M059J (cell line): ENCODE measurements around the gene DUOX2. TPM values are rescaled to one million over a fixed set of nuclear protein-coding genes. Genes with fewer than 3 reads are reported as not detected.

Experiments used
- DNase-seq: peaks from one replicate; pipeline ENCODE4 v3.0.0-alpha.2; 2012; ENCODE audit warnings: low read depth
- total RNA-seq: library from RNA; depleted of rRNA; stranded (reverse); fragments of >200 nt; shearing (Covaris generic); gene quantifications from 2 replicates; pipeline ENCODE4 v1.2.3, GENCODE V29; 2014; rRNA removed

The DUOX2 gene
- not detected in 2 replicates for total RNA-seq

DNA sequence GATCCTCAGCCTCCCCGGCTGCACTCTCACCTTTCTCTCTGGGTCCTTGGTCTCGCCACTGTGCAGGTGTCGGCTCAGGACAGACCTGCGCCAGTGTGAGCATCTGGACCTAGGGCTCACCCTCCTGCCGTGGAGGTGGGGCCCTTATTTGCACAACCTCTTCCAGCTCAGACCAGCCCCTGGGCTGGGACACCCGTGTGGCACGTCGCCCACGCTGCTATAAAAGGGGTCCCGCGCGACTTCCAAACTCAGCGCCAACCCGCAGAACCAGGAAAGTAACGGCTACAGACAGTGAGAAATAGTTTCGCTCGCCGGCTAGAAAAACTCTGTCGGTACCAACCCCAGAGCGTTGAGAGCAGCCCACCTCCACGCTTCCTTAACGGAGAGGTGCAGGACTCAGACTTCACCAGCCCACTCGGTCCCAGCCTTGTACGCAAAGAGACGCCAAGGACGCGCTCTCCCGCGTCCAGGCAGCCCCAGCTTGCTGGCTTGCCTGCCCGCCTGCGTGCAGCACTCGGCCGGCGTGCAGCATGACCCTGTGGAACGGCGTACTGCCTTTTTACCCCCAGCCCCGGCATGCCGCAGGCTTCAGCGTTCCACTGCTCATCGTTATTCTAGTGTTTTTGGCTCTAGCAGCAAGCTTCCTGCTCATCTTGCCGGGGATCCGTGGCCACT is at the start of gene DUOX2, which contains the start of gene DUOXA2:
DUOX2 (minus strand) TSS at position 97 of the 675 bp plus-strand sequence. CDS start 761 bp downstream, outside the sequence.
DUOXA2 (plus strand) TSS at position 251 of the 675 bp plus-strand sequence; CDS start at position 531, 280 bp downstream.
- no peak for DNase-seq

DNA sequence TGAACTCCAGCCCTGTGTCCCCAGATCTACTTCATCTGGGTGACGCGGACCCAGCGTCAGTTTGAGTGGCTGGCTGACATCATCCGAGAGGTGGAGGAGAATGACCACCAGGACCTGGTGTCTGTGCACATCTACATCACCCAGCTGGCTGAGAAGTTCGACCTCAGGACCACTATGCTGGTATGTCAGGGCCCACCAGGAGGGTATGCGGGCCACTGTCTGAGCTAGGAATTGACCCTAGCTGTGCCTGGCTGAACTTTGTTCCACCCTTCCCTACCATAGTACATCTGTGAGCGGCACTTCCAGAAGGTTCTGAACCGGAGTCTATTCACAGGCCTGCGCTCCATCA is 49.5 kb upstream of the DUOX2 start:
- no peak for DNase-seq

DNA sequence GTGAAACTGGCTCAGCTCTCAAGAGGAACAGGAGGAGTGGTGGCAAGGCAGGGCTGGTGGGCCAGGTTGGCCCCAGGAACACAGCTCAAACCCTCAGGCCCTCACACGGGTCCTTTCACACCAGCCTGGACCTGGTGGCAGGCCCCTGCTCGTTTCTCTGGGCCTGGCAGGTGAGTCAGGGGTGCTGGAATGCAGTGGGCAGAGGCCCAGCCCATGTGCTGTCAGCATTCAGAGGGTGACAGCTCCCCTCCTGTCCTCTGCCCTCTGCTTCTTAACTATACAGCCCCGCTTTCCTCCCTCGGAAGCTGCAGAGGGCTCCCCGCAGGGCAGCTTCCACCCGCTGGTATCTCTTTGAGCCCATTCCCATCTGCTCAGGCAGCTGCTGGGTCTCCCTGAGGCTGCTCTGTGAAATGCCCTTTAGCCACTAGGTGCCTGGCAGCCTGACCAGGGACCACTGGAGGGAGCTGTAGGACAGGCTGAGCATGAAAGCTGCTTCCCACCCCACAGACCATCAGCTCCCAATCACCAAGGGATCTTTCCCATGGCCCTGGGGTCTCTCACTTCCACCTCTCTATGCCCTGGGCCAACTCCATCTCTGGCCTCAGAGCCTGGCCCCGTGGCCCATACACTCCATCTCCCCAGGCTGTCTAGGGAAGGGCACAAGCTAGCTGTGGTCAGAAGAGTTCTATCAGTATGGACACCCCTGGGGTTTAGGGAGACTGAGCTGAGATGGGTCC is 49.0 kb upstream of the DUOX2 start:
- peak; percentile 75 for DNase-seq

DNA sequence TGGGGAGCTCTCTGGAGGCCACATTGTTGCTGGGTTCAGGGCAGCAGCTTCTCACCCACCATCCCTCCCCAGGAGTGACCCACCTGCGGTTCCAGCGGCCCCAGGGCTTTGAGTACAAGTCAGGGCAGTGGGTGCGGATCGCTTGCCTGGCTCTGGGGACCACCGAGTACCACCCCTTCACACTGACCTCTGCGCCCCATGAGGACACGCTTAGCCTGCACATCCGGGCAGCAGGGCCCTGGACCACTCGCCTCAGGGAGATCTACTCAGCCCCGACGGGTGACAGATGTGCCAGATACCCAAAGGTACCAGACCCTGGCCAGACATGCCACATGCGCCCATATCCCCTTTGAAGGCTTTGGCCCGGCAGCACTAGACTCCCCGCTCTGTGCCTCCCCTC is 47.7 kb upstream of the DUOX2 start:
- no peak for DNase-seq

DNA sequence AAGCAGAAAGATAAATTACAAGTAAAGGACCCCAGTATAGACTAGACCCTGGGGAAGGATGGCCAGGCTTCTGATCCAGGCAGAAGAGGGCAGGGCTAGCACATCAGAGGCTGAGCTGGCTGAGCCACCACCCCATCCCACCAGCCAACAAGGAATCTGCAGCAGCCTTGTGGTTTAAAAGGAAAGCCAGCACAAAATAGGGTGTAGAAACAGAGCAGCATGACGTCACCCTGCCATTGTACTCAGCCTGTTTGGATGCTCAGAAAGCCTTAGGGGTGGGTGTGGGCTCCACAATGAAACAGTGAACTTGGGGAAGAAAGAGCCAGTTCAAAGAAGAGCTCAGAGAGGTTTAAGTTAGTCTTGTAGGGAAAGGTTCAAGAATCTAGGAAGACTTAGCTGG is 44.0 kb upstream of the DUOX2 start:
- peak; percentile 79 for DNase-seq

DNA sequence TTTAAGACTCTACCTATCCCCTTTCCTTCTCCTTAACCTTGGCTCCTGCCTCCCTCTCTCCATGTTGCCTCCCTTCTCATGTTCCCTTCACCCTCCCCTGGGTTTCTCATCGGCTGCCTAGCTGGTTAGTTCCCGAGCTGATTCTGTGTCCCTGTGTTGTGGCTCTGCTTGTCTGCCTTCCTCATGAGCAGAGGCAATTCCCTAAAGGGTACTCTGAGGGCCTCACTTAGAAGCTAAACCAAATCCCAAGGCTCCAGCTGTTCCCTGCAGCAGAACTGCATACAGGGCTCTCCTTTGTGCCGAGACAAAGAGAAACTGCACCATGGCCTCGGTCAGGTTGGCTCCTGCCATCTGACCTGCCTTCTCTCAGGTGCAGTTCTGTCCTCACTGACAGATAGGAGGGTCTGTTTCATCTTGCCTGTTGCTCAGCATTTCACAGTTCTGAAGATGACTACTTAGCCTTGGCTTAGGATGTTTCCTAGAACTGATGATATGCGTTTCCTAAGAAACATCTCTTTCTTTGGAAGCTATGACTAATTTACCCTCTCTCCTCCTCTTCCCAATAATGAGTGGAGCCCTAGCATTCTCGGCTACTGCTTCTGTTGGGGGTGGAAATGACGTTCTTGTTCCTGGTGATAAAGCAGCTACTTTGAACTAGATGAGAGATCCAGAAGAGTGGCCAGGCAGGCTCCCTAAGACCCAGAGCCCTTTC is 42.9 kb upstream of the DUOX2 start:
- peak; percentile 33 for DNase-seq

DNA sequence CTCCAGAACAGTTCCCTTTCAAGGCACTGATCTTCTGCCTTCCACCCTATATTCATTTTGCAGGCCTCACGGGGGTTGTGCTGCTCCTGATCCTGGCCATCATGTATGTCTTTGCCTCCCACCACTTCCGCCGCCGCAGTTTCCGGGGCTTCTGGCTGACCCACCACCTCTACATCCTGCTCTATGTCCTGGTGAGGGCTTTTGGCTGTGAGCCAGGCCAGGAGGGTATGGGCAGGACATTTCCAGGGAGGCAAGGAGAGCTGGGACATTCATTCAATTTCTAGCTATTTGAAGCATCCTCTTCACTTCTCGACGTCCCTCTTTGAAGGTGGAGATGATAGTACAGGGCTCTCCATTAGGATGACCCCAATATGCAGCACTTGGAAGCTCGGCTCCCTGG is 41.8 kb upstream of the DUOX2 start:
- no peak for DNase-seq

DNA sequence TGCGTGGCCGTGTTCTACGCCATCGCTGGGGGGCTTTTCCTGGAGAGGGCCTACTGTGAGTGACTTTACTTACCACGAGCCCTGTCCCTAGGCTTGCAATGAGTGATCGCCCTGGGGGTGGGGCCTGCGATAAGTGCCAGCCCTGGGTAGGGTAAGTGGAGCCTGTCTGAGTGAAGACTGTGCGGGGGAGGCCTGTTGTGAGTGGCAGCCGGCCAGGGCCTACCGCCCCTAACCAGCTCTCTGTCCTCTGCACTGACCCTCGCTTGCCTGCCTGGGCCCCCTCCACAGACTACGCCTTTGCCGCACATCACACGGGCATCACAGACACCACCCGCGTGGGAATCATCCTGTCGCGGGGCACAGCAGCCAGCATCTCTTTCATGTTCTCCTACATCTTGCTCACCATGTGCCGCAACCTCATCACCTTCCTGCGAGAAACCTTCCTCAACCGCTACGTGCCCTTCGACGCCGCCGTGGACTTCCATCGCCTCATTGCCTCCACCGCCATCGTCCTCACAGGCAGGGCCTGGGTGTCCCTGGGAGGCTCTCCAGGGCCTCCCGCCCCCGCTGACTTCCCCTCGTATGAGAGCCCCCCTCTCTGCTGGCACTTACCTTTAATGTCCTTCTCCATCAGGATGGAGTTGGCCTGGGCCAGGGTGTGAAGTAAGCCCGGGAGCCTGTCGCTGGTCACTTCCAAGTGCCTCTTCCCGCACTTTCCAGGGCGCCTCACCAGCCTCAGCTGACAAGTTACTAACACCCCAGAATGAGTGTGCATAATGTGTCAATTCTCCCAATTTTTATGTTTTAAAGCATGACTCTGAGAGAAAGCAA is 38.2 kb upstream of the DUOX2 start:
- no peak for DNase-seq

DNA sequence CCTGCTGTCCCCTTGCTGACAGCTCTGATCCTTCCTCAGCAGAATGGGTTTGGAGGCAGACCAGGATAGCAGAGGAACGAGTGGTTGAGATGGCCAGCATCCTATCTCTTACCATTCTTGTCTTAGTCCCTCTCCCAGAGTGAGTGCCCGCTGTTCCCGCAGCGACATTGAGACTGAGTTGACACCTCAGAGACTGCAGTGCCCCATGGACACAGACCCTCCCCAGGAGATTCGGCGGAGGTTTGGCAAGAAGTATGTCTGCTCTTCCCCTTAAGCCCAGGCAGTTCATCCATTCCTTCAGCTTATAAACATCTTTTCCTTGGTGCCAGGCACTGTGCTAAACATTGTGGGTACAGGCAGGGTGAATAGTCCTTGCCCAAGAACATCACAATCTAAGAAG is 37.0 kb upstream of the DUOX2 start:
- no peak for DNase-seq

DNA sequence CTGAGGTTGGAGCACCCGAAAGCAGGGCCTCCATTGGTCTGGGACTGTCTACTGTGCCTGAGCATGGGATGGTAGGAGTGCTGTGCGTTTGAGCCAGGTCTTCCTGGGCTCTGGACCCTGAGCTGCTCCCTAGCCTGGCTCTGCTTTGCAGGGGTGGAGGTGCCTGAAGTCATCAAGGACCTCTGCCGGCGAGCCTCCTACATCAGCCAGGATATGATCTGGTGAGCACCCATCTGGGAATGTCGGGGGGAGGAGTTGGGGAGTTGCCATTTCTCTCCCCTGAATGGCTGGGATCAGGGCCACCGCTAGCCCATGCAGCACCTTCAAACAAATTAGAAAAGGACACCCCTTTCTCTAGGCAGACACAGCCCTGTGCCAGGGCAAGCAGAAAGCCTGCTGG is 36.5 kb upstream of the DUOX2 start:
- DNase-seq, result no peak

DNA sequence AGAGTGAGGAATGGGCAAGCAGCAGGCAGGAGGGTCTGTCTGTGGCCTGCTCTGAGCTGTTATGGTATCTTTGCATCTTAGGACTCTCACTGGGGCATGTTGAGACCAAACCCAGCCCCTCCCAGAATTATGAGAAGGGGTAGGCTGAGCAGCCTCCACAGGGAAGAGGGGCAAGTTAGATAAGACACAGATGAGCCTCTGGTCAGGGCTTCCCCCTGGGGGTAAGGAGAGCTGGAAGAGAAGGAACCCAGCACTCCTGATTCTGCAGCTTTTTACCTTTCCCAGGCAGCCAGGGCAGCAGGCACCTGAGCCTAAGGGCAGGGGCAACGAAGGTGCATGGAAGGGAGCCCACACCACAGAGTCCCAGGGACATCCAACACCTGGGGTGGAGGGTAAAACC is 35.1 kb upstream of the DUOX2 start:
- no peak for DNase-seq

DNA sequence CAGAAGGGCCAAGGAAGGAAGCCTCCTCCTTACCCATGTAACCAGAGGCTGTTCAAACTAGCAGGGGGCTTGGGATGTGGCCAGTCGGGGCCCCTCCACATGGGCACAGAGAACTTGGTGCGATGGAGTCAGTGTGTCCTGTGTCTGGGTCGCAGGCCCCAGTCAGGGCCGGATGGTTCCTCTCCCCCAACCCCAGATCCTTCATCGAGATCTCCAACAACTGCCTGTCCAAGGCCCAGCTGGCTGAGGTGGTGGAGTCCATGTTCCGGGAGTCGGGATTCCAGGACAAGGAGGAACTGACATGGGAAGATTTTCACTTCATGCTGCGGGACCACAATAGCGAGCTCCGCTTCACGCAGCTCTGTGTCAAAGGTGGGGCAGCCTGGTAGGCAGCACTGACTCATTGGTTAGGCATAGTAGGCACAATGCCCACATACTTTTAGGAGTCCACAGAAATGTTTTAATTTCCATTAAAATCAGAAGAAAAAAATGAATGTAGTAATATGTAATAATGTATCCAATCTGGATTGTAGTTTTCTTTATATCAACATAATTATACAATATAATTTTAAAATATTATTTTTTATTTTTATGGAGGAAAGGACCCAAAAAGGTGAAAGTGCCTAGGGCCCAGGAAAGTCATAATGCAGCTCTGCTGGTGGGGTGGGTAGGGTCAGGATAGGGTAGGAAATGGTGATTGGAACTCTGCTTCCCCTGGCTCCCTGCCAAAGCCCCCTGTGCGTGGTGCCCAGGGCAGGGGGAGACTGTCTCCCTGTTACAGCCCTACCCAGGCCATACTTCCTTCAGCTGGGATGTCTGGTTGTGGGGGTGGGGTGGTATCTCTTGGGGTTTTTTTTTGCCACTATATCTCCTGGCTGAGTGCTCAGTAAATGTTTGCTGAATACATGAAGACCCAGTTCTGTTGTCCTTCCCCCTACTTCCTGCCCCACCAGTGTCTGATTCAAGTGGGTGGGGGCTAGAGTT is 34.4 kb upstream of the DUOX2 start:
- DNase-seq, result no peak

DNA sequence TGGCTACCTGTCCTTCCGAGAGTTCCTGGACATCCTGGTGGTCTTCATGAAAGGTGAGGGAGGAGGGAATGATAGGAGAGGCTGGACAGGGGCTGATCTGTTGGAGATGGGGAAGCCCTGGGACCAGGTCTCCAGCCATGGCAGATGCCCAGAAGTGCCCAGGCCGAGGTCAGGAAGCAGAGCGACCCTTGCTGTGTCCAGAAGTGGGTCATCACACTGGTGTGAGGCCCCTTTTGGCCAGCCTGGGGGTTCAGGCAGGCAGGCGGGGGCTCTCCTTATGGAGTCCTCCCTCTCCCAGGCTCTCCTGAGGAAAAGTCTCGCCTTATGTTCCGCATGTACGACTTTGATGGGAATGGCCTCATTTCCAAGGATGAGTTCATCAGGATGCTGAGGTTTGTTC is 33.6 kb upstream of the DUOX2 start:
- DNase-seq, result no peak

DNA sequence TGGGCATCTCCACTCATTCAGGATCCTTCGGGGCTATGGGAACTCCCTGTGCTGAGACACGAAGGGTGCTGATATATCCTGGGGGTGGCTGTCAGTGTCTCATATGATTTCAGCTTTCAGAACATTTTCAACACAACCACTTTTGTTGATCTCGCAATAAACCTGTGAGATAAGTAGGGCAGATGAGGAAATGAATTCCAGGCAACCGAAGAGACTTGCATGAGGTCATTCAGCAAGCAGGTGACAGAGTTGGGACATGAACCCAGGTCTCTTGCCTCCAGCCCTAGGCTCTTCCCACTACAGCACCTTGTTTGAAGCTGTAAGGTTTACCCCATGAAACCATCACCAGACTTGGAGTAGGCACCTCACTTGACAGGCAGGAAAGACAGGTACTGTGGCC is 32.4 kb upstream of the DUOX2 start:
- no peak for DNase-seq

DNA sequence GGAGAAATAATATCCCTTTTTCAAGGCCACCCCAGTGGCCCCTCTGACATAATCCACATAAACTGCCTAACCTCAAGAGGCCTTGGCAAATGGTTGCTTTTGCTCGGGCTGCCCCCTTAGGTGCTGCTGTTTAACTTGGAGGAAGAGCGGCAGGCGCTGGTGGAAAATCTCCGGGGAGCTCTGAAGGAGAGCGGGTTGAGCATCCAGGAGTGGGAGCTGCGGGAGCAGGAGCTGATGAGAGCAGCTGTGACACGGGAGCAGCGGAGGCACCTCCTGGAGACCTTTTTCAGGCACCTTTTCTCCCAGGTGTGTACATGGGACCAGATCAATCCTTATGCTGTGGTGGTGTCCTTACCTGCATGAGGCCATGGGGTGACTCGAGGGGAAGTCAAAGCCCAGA is 30.8 kb upstream of the DUOX2 start:
- no peak for DNase-seq

DNA sequence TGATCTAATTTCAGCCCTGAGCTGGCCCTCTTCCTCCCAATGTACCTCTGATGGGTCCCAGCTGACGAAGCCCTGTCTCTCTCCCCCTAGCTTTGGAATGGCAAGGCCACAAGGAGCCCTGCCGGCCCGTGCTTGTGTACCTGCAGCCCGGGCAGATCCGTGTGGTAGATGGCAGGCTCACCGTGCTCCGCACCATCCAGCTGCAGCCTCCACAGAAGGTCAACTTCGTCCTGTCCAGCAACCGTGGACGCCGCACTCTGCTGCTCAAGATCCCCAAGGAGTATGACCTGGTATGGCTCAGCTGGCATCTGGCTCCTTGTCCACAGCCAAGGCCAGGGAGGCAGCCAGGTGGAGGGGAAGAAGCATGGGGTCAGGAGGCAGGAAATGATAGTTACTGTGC is 30.0 kb upstream of the DUOX2 start:
- DNase-seq, result no peak

DNA sequence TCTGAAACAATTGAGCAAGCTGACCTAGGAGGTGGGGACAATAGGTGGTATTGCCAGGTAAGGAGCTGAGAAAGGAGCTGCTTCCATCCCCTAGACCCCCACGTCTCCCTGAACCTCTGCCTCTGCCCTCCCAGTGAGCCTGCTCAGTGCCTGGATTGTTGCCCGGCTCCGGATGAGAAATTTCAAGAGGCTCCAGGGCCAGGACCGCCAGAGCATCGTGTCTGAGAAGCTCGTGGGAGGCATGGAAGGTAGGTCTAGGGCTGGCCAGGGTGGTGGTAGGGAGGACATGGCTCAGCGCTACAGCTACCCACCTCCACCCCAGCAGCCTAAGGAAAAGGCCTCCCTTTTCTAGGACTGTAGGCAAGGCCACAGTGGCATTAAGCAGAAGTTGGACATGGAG is 29.1 kb upstream of the DUOX2 start:
- no peak for DNase-seq

DNA sequence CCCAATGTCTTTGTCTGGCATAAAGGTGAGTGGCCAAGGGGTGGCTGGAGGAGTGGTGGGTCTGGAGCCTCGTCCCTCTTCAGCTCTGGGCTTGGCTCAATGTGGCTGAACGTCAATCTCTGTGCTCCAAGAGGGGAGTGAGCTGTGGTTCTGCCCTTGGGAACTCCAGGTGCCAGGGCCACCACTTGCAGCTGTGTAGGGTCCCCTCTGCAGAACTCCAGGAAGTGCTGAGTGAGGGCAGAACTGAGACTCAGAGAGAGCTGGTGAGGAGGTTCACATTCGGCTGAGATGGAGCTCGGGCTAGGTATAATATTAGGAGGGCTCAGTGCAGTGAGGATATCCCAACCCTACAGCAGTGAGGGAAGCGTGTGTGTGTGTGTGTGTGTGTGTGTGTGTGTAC is 27.4 kb upstream of the DUOX2 start:
- no peak for DNase-seq

DNA sequence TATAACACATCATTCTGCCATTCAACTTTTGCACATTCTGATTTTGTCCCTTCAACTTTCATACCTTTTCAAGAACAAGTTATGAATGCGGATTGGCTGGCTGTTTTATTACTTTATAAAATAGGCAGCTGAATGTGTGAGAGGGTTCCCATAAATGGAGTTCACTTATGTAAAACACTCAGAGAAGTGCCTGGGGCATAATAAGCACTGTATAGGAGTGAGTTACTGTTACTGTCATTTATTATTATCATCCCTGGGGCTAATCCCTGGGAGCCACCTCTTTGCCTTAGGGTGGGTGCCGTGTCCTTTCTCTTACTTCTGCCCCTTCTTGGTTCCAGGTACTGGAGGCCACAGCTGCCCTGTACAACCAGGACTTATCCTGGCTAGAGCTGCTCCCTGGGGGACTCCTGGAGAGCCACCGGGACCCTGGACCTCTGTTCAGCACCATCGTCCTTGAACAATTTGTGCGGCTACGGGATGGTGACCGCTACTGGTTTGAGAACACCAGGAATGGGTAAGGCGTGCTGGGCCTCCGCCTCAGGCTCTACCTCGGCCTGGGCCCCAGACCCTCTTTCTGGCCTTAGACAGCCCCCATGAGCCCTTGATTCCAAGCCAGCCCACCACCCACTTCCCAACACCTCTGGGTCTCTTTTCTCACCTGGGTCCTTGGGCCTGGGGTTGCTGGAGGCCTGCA is 26.7 kb upstream of the DUOX2 start:
- no peak for DNase-seq

DNA sequence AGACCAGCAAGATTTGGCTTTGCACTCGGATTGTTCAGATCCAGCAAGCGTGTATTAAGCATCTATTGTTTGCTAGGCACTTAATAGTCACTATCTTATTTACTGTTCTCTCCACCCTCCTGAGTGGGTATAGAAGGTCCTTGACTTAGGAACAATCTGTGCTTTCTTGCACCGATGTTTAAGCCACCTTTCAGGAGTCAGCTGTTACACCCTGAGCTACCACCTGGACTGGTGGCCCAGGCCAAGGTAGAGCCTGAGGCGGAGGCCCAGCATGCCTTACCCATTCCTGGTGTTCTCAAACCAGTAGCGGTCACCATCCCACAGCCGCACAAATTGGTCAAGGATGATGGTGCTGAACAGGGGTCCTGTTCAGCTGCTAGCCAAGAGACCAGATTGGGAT is 25.8 kb upstream of the DUOX2 start:
- no peak for DNase-seq
